GM21619 (cell line): ENCODE data around the gene FAXC.
A peak's percentile ranks its signal among the peaks of the same experiment; 100 is the strongest.

Experiments
- ATAC-seq: cut with Tn5 transposase; IDR thresholded peaks from one replicate; pipeline ENCODE4 v1.9.1; 2021; ENCODE audit not compliant: unreplicated experiment

Gene FAXC

DNA sequence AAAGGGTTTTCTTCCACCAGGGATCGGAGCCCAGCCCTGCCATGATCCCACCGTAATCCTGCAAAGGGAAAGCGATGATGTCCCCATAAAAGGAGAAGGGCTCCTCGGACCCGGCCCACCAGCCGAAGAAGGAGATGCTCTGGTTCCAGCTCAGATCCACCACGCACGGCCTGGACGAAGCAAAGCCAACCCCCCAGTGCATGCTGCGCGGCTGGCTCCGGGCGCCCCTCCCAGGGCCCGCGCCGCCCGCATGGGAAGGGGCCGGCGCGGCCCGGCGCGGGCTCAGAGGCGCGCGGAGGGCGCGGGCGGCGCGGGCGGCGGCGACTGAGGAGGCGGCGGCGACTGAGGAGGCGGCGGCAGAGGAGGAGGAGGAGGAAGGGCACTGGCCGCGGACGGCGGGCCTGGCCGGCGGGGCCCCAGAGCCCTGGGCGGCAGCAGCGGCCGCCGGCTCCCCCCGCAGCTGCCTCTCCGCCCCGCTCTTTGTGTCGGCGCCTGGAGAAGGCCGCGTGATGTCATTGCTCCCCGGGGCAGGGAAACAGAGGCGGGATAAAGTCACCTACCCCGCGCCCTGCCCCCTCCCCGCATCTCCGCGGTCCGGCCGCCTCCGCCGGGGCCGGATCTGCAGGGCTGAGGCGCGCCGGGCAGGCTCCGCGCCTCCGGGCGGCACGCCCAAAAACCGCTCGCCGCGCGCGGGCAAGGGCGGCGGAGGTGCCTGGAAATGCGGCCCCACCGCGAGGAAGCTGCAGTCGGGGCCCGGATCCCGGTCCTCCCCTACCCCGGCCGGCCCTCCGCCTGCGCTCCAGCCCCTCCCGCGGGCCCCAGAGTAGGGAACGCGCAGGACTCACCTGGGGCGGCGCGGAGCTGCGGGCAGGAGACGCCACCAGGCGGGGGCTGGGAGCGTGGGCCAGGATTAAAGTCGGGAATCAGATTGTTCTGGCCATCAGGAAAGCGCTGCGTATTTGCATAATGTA, at the start of gene FAXC:
Gene FAXC, minus strand, starts transcription at position 504 of the 971 bp plus-strand sequence. Its CDS starts 302 bp downstream, at position 202.
- ATAC-seq: peak; percentile 49

DNA sequence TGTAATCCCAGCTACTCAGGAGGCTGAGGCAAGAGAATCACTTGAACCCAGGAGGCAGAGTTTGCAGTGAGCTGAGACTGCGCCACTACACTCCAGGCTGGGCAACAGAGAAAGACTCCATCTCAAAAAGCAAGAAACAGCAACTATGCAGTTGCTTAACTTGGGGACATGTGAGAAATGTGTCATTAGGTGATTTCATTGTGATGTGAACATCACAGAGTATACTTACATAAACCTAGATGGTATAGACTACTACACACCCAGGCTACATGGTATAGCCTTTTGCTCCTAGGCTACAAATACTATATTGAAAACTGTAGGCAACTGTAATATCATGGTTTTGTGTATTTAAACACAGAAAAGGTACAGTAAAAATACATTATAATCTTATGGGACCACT, 47.8 kb upstream of the FAXC start:
- no peak for ATAC-seq

DNA sequence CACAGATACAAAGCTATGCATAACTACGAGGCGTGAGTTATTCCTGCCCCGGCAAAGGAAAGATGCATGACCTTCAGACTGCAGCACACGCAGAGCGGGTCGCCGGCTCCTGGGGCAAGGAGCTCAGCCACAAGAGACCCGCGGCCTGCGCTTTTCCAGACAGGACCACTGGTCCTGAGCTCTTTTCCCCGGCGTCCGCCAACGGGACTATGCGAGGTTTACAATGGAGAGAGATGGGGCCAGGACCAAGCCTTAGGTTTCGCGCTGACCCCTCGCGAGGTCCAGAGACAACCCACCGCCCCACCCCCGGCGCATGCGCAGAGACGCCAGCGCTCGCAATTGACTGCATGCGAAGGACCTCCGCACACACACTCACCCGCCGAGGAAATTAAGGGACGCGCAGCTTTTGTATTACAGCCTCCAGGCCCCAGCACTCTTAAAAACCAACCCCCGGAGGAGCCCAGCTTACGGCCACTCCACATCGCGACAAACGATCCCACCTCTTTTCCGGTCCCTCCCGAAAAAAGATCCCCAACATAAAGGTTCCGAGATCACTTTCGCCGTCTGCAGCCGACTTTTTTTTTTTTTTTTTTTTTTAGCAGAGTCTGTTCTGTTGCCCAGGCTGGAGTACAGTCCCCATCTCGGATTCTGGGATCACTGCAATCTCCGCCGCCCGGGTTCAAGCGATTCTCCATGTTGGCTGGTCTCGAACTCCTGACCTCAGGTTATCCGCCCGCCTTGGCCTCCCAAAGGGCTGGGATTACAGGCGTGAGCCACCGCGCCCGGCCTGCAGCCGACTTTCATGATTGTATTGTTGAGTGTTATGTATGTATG, 44.4 kb upstream of the FAXC start, which contains the start of gene COQ3:
Gene COQ3, minus strand, starts transcription at position 498 of the 834 bp plus-strand sequence. Its CDS starts 16 bp downstream, at position 482.
- peak; percentile 71 for ATAC-seq

DNA sequence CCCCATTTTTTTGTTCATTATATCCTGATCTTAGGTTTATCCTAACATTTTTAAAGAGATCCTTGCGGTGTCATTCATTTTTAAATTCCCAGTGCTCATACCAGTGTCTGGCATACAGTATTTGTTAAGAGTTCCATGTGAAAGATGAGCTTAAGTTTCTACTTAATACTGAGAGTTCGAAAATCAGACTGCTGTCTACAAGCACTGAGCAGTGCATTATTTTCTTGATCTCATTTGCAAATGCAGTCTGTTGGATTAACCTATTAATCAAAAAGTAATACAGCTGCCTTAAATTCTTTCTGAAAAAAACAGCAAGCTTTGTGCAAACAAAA, 43.9 kb upstream of the FAXC start:
- peak; percentile 23 for ATAC-seq

DNA sequence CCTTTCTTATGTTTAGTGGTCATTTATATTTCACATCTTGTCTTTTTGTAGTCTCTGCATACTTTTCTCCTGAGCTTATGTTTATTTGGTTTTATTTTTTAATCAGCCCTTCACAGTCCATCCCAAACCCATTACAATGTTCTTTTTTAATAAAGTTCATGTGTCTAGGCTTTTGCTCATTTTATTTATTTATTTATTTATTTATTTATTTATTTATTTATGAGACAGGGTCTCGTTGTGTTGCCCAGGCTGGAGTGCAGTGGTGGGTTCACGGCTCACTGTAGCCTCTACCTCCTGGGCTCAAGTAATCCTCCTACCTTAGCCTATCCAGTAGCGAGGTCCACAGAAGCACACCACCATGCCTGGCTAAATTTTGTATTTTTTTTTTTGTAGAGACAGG, 41.4 kb upstream of the FAXC start:
- no peak for ATAC-seq

DNA sequence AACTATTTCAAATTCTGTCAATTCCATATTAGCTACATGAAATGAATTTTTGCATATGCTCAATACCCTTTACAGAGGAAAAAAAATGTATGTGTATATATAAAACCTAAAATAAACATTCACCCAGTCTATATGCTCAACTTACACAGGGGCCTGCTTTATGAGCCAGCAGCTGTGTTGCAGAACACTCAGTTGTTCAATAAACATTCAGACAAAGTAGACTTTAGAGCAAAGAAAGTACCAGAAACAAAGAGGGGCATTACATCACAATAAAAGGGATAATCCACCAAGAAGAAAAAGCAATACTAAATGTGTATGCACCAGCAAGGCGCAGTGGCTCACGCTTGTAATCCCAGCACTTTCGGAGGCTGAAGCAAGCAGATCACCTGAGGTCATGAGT, 35.0 kb upstream of the FAXC start:
- no peak for ATAC-seq

DNA sequence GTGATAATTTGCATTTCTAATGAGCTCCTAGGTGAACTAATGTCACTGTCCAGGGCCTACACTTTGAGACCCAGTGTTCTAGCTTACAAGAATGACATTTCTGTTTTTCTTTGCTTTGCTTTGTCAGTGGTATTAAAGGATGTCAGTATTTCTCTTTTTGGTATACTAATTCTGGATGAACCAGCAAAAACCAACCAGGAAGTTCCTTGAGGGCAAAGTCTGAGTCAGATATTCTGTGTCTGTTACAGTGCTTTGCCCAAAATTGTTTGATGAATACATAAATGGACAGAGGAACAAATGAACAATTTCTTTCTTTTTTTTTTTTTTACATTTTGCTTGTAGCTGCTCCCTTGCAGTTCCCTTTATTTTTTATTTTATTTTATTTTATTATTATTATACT, 29.2 kb upstream of the FAXC start:
- no peak for ATAC-seq

DNA sequence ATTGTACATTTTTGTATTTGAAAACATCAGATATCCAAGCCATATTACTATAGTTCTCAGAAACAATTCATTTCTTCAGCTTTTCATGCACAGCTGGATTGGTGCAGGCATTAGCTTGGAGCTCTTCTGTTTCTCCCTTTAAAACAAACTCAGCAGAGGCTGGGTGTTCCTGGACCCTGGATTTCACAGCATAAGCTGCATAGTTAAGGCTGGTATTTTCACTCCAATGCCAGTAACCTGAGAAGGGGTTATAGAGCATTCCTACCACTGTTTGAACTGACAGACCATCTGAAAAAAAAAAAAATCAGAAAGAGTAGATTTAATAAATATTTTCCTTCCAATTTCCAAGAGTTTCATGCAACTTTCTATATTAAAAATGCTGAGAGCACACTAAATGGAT, 20.1 kb upstream of the FAXC start:
- no peak for ATAC-seq

DNA sequence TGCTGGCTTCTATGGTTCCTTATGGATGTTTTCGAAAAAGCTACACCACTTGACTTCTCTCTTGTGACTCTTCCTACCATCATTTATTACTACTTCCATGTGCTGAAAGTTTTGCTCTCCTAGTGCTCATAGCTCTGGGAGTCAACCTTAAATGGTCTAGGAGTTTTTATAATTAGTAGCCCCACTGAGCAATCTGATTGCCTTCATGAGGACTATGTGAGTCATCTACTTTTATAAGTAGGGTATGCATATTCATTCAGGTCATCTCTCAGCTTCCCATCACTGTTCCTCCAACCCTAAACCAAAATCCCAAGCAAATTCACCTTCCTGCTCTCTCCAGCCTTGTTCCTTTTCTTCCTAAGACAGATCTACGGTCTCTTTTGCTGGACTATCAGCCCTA, 17.4 kb upstream of the FAXC start:
- no peak for ATAC-seq

DNA sequence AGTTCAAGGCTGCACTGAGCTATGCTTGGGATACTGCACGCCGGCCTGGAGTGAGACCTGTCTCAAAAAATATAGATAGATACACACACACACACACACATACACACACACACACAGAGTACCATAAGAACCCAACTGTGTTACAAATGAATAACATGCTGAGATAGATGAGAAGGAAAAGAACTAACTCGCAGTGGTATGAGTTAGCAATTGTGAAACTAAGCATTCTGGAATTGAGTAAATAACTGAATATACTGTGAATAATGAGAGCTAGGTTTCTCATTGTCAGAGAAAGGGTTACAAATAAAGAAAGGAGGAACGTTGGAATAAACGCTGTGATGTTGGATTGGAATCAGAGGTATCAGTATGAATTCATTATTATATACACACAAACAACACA, 14.6 kb upstream of the FAXC start:
- peak; percentile 92 for ATAC-seq

DNA sequence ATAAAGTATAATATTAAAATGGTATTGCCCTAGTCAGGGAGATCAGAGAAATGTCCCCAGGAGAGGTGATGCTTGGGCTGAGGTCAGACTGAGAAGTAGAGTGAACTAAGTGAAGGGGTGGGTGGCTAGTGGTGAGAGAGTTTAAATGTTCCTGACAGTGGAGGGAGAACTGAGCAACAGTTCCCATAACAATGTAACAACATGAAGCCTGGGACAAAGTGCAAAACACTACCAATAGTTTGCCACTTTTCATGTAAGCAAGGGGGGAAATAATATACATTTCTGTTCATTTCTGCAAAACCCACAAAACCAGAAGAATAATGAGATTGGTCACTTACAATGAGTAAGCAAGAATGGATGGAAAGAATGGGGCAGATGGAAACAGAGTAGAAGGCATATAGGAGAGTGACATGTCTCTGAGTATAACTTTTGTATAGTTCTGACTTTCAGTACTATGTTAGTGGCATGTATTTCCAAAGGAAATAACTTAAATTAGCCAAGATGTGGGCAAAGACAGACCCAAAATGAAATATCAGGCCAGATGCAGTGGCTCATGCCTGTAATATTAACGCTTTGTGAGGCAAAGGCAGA, 13.3 kb upstream of the FAXC start:
- no peak for ATAC-seq

DNA sequence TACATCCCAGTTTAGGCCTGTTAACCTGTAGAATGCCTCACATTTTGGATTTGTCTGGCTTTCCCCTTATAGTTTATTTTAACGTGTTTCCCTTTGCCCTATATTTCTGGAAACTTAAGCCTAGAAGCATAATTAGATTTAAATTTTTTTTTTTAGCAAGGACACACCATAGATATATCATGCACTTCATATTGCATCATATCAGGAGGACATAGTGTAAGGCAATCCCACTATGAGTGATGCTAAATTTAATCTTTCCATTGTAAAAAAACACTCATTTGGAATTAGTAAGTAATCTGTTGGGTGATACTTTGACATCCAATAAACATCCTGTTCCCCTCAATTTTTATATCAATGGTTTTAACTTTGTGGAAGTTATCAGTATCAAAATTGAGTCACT, 10.3 kb upstream of the FAXC start:
- no peak for ATAC-seq

DNA sequence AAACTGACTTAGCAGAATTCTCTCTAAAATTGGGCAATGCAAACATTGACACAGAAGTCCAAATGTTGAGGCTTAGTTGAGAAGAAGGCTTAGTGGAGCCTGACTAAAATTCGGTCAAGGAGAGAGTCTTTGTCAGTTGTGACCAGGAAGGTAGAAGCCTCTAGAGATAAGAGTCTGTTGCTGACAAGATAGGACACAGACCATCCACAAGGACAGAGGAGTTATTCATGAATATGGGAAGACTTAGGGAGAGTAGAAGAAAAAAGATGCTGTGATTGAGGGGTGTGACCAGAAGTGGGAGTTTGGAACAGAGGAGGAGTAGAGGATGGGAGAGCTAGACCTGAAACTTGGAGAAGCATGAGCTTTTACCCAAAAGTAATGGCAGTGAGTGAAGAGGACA, 7.2 kb upstream of the FAXC start:
- ATAC-seq: no peak

DNA sequence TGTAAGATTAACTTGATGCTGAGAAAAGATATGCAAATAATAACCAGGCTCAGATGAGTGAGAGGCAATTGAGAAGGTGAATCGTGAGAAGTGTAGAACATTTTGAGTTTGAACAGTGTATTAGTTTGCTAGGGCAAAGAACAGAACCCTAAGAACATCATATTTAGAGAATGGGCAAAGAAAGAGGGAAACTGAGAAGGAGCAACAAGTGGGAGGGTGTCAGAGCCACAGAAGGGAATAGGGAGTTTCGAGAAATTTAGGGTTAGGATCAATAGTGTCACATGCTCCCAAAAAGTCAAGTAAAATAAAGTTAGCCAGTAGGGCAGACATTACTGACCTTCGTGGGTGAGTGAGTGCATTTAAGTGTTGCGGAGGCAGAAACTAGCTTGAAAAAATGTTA, 5.5 kb upstream of the FAXC start:
- no peak for ATAC-seq

DNA sequence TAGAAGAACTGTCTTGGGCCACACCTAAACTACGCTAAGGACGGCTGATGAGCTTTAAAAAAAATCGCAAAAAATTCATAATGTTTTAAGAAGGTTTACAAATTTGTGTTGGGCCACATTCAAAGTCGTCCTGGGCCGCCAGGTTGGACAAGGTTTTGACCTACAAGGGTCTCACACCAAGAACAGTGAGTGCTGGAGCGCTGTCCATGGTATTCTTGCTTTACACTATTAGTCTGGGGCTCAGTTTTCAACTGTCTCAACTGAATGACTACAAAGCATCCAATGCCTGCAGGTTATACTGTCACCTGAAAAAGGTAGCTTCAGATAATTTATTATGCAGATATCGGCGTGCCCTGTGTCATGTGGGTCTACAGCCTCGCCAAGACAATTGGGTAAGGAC, 3.7 kb upstream of the FAXC start:
- ATAC-seq: no peak

DNA sequence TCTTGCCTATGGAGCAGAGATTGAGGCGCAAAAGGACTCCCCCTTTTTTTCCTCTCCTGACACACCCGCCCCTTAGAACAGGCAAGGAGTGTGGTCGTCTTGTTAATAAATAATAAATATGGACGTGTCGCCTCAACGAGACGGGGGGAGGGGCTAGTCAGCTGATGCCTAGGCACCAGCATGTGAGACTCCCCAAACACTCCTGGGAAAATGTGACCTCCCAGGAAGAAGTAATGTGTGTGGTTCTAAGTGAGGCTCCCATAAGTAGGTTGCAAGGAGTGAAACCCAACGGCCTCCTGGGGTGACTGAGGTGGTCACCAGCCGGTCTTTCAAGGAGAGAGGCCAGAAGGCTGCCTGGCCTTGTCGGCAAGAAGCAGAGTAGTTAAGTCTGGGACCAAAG, 1.1 kb upstream of the FAXC start:
- no peak for ATAC-seq

DNA sequence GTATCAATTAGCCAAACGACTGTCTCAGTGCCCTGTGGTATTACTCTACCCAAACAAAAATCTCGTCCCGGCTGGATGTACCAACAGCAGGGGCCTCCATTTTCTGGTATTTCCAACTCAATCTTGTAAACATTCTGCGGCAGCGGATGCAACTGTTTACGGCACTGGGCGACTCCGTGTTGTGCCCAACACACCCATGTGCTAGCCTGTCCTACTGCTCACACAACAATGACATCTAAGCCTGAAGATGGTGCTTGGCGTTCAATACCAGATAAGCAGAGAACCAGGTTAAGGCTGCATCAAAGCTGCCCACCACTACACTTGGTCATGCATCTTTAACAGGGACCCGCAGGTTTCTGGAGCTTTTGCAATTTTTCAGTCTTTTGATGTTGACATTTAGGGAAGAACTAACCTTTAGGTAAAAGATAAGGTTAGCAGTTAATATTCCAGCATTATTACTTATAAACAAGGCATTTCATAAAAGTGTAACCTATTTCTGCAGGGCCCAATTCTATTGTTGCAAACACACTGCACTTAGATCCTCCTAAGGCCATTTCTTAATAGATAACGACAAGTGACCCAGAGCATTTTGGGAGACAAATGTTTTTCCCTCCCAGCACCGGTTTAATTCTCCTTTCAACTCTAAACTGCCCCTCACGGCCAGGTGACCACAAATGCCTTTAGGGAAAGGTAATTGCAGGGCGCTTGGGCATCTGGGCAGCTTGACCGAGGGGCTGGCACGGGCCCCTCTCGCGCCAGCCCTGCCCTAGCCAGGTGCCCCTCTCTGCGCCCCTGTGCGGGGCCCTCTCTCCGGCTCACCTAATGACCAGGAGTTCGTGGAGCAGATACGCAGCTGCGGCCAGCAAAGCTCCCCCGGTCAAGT, 945 bp downstream of the FAXC start:
- no peak for ATAC-seq

DNA sequence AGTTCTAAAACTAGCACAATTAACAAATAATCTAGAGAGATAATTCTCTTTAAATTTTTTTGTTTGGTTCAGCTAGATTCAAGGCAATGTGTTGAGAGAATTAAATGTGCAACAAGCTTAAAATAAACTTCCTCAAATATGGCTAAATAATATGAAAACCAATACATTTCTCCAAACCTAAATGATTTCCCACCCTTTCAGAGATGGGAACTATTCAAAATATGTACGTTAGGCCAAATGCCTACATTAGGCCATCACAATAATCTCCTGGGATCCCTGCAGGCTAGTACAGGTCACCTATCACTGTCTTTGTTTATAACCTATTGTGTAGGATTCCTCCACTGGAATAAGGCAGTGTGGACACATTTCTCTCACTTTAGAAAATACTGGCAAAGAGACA, 1.7 kb downstream of the FAXC start:
- no peak for ATAC-seq

DNA sequence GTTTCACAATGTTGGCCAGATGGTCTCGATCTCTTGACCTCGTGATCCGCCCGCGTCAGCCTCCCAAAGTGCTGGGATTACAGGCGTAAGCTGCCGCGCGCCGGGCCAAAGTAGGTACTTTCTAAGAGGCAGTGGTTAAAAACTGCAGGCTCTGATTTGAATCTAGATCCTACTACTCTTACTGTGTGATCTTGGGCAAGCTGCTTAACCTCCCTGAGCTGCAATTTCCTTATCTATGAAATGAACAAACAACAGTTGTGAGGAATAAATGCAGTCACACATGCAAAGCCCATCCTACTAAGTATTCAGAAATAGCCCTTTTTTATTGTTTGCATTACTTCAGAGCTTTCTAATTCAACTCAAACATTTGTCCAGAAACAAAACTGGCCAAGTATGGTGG, 2.9 kb downstream of the FAXC start:
- no peak for ATAC-seq

DNA sequence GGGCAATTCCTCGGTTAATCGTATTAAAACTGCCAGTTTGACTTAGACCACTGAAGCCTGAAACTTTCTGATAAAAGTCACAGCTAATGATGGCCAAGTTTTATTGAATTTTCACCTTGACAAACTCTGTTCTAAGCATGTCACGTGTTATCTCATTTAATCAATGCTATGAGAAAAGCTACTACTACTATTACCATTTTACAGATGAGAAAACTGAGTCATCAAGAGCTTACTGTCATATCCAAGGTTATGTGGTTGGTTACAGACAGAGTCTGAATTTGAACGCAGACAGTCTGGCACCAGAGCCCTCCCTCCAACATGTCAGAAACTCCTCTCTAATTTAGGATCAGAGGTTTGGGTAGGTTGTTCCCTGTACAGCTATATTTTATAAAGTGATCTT, 4.3 kb downstream of the FAXC start:
- ATAC-seq: no peak

DNA sequence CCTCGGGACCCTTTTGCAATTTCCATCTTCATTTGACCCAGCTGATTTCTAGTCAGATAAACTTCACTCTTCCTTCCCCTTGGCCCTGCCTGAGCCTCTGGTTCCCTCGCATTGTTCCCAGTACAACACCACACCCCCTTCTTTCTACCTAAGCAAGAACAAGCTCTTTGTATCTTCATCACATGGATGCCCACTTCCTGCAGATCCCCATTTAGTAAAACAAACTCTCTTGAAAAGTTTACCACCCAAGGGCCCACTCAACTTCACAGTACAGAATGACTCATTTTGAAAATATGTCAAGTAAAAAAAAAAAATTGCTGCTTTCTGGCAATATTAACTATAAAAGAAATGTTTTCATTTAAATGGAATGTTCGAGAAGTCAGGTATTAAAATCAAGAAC, 5.2 kb downstream of the FAXC start:
- ATAC-seq: no peak
